Large intestine (tissue), 3 donors: ENCODE data around the gene CNTNAP2. TPM values are rescaled to one million over a fixed set of nuclear protein-coding genes. Genes with fewer than 3 reads are reported as not detected.
"Not testable (repeated sequence)": the region's sequence is repeated elsewhere in the genome, so short reads cannot be mapped to it uniquely, and the experiment has no call there.

ENCODE experiments used
- DNase-seq, 2 donors: peaks; one replicate each; pipeline versions ENCODE4 v3.0.0 to v3.0.0-alpha.2; 2013
- H3K27ac ChIP-seq: one replicate; pipeline ENCODE4 v1.5.1; 2013; ENCODE audit warnings: low read length
- H3K27me3 ChIP-seq: 2 replicates; pipeline ENCODE4 v1.6.1; 2013; ENCODE audit warnings: low read length; ENCODE audit not compliant: control insufficient read depth, insufficient read depth
- H3K36me3 ChIP-seq: 2 replicates; pipeline ENCODE4 v1.6.1; 2013; ENCODE audit warnings: low read length; ENCODE audit not compliant: control insufficient read depth, insufficient read depth
- H3K4me1 ChIP-seq: one replicate; pipeline ENCODE4 v1.6.1; 2013; ENCODE audit warnings: low read length; ENCODE audit not compliant: control insufficient read depth, insufficient read depth
- H3K4me3 ChIP-seq: one replicate; pipeline ENCODE4 v1.5.1; 2013; ENCODE audit warnings: low read length
- H3K9me3 ChIP-seq: one replicate; pipeline ENCODE4 v1.6.1; 2013; ENCODE audit warnings: mild to moderate bottlenecking, low read depth, low read length, moderate library complexity; ENCODE audit not compliant: control insufficient read depth
- WGBS: methylation state at CpG from one replicate; pipeline ENCODE4 v1.1.5; 2013; ENCODE audit warnings: low lambda C conversion rate; ENCODE audit not compliant: insufficient coverage; 5-methylcytosine and 5-hydroxymethylcytosine counted together
- polyA plus RNA-seq: library from polyadenylated mRNA; unstranded; fragments of 120-200 nt; gene quantifications from one replicate; pipeline ENCODE4 v1.2.1, GENCODE V29; 2013

CNTNAP2 gene
- polyA plus RNA-seq, 1 donor, result 12.9 TPM

DNA sequence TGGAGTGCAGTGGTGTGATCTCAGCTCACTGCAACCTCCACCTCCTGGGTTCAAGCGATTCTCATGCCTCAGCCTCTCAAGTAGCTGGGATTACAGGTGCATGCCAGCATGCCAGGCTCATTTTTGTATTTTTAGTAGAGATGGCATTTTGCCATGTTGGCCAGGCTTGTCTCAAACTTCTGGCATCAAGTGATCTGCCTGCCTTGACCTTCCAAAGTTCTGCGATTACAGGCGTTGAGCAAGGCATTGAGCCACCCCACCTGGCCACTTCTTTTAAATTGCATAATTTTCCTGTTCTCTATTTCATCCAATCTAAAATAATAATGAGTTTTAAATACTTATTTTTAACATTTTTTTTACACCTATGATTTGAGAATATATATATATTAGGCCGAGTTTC lies 1961.5 kb downstream of the CNTNAP2 start:
- not testable (repeated sequence) for H3K4me3 ChIP-seq, H3K27me3 ChIP-seq, H3K27ac ChIP-seq, H3K9me3 ChIP-seq, H3K4me1 ChIP-seq, DNase-seq, H3K36me3 ChIP-seq
- 100% methylated on average over 1 of the region's 4 CpGs for WGBS

DNA sequence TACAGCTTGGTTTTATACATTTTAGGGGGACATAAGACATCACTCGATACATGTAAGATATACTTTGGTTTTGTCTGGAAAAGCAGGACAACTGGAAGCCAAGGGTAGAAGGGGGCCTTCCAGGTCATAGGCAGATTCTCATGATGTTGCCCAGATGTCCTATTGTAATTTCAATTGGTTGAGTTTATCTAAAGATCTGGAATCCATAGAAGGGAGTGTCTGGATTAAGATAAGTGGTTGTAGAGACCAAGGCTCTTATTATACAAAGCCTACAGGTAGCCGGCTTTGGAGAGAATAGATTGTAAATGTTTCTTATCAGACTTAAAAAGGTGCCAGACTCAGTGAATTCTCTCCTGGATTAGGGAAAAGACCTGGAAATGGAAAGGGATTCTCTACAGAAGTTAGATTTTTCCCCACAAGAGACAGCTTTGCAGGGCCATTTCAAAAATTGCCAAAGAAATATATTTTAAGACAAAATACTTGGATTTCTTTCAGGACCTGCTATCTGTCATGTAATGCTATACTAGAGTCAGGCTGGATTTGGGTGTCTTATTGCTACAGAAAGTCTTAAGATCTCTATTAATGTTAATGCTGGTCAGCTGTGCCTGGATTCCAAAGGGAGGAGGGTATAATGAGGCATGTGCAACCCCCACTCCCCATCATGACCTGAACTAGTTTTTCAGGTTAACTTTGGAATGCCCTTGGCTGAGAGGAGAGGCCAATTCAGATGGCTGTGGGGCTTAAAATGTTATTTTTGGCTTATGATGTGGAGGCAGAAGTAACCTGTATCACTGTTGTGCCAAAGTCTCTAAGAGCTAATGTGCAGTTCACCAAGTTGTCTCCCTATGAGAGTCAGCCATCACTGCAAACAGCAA lies 1962.8 kb downstream of the CNTNAP2 start:
- WGBS, result no CpG with 5 or more reads among the region's 2 CpGs
- DNase-seq, result no peak
- no peaks in the 10 kb centered on the region for H3K27me3 ChIP-seq

DNA sequence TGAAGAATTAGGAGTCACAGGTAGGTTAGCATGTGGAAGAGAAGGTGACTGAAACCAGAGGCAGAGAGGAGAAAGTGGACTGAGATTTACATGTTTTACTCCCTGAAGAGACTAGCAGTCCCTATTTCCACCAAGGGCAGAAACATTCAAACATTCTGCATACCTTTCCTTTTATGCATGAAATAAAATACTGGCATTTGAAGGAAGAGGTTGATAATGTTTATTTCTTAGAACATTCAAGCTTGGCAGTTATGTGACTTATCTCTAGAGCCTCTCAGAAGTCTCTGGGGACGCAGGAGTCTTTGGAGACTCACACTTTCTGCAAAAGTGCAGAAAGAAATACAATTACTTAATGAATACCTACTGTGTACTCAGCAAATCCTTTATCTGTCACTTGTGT lies 1966.8 kb downstream of the CNTNAP2 start:
- no peak for DNase-seq

More for the DNA sequence above, 1962.8 kb downstream of the CNTNAP2 start:
- Histone ChIP-seq H3K4me1 (no peaks in the 10 kb centered on the region), H3K27ac (no peak overlapping the region), H3K9me3 (no peaks in the 10 kb centered on the region), H3K4me3 (no peak overlapping the region), H3K36me3 (no peaks in the 10 kb centered on the region)

DNA sequence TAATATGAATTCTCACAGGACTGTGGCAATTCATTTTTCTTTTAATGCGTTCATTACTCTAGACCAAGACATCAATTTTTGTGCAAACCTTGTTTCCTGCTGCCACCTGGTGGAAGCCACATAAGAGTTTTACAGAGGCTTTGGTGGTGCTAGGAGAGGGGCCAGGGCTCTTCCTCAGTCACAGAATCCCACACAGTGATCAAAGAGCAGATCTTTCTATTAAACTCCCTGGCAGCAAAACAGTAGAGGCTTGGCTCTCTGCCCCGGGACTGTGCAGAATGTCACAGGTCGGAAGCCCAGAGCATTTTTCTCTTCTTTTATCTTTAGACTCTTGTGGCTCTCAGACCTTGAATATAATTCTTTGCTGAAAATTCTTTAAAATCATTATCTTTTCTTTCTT lies 1967.5 kb downstream of the CNTNAP2 start:
- no peak overlapping the region for H3K4me3 ChIP-seq
- no peak overlapping the region for H3K27ac ChIP-seq
- no peaks in the 10 kb centered on the region for H3K27me3 ChIP-seq
- no peaks in the 10 kb centered on the region for H3K4me1 ChIP-seq
- peak; percentile 37 to 48 for DNase-seq
- H3K9me3 ChIP-seq, result no peaks in the 10 kb centered on the region
- no peaks in the 10 kb centered on the region for H3K36me3 ChIP-seq
- 25% methylated on average over 1 of the region's 3 CpGs for WGBS

More for the DNA sequence above, 1966.8 kb downstream of the CNTNAP2 start:
- no peaks in the 10 kb centered on the region for H3K36me3 ChIP-seq
- no peaks in the 10 kb centered on the region for H3K27me3 ChIP-seq
- WGBS, result no CpG with 5 or more reads among the region's 1 CpG
- no peak overlapping the region for H3K27ac ChIP-seq
- no peak overlapping the region for H3K4me3 ChIP-seq
- no peaks in the 10 kb centered on the region for H3K9me3 ChIP-seq
- no peaks in the 10 kb centered on the region for H3K4me1 ChIP-seq

GRCh38 chr7:148091882-148092281 lies 1975.3 kb downstream of the CNTNAP2 start:
- H3K27ac ChIP-seq, result no peak overlapping the region
- 75% methylated on average over 1 of the region's 4 CpGs for WGBS
- no peak for DNase-seq
- no peaks in the 10 kb centered on the region for H3K27me3 ChIP-seq
- no peak overlapping the region for H3K4me3 ChIP-seq
- no peaks in the 10 kb centered on the region for H3K9me3 ChIP-seq
- no peaks in the 10 kb centered on the region for H3K36me3 ChIP-seq
- H3K4me1 ChIP-seq, result no peaks in the 10 kb centered on the region

DNA sequence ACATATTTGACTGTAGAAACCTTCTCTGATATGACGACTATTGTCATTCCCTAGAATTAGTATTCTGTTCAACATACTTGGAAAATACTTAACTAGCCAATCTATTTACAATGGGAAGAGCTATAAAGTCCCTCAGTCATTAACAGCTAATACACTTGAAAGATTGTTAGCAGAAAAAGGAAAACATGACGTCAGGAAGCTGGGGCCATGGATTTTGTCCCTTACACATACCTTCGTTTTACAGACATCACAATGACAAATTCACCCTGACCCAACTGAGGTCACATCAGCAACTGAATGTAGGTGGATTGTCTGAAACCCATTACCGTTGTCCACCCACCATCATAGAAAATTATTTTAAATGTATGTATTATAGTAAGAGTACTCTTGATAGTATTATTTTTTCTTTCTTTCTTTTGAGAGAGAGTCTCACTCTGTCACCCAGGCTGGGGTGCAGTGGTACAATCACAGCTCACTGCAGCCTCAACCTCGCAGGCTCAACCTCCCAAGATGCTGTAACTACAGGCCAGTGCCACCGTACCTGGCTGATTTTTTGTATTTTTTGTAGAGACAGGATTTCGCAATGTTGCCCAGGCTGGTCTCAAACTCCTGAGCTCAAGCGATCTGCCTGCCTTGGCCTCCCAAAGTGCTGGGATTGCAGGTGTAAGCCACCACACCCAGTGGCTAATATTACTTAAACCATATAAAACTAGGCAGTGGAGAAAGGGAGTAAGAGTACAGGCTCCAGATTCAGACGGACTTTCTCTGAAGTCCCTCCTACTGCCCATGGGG lies 1977.0 kb downstream of the CNTNAP2 start:
- no peak overlapping the region for H3K27ac ChIP-seq
- H3K36me3 ChIP-seq, result no peaks in the 10 kb centered on the region
- H3K27me3 ChIP-seq, result no peaks in the 10 kb centered on the region
- H3K4me3 ChIP-seq, result no peak overlapping the region
- H3K9me3 ChIP-seq, result no peaks in the 10 kb centered on the region
- WGBS, result 29% methylated on average over 1 of the region's 9 CpGs
- H3K4me1 ChIP-seq, result no peaks in the 10 kb centered on the region
- peak in 1 of 2 donors; percentile 72 for DNase-seq

GRCh38 chr7:148095066-148095465 lies 1978.5 kb downstream of the CNTNAP2 start:
- 55% methylated on average over 2 of the region's 8 CpGs for WGBS
- H3K27ac ChIP-seq, result no peak overlapping the region
- H3K9me3 ChIP-seq, result no peaks in the 10 kb centered on the region
- H3K27me3 ChIP-seq, result no peaks in the 10 kb centered on the region
- no peak overlapping the region for H3K4me3 ChIP-seq
- no peaks in the 10 kb centered on the region for H3K36me3 ChIP-seq
- DNase-seq, result no peak
- no peaks in the 10 kb centered on the region for H3K4me1 ChIP-seq

DNA sequence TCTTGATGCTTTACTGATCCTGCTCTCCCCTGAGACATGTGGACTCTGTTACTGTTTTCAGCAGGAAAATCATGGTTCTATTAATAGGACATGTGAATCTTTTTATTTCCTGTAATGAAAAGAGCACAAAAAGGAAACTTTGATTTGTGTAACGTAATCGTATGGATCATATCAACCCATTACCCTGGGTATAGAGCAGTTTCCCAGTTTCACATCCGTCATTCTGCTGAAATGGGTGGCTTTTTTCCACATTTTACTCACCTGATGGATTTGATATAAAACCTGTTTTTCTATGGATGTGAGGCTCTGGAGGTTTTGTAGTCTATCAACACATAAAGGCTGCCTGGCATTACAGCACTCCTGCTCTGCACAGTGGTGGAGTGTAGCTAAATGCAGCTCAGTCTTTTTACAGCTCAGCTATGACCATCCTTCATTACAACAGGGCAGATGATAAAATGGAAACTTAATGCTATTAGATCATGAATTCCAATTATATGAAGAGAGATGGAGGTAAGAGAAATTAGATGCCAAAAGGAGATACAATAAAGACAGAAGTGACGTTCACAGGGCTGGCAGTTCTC lies 1987.6 kb downstream of the CNTNAP2 start:
- WGBS, result no CpG with 5 or more reads among the region's 4 CpGs
- H3K4me1 ChIP-seq, result no peaks in the 10 kb centered on the region
- no peaks in the 10 kb centered on the region for H3K9me3 ChIP-seq
- H3K27ac ChIP-seq, result no peak overlapping the region
- no peak for DNase-seq
- no peaks in the 10 kb centered on the region for H3K36me3 ChIP-seq
- H3K4me3 ChIP-seq, result no peak overlapping the region
- H3K27me3 ChIP-seq, result no peaks in the 10 kb centered on the region

DNA sequence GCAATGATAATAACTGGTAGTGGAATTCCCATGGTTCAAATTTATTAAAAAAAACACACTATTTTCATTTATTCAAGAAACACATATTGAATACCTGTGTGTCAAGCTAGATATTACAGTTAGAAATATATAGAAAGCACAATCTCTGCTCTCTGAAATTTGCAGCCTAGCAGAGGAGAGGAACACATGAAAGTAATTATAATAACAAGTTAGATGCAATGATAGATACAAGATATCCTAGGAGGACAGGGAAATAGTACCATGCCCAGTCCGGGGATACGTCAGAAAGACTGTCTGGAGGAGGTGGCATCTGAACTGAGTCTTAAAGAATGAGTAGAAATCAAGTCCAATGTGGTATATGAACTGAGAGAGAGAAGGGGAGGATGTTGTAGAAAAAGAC lies 1988.3 kb downstream of the CNTNAP2 start:
- no CpG with 5 or more reads among the region's 2 CpGs for WGBS
- peaks cover under 1% of the 10 kb centered on the region for H3K4me1 ChIP-seq
- H3K9me3 ChIP-seq, result no peaks in the 10 kb centered on the region

GRCh38 chr7:148105853-148106252 lies 1989.3 kb downstream of the CNTNAP2 start:
- H3K4me3 ChIP-seq, result no peak overlapping the region
- DNase-seq, result no peak
- H3K9me3 ChIP-seq, result no peaks in the 10 kb centered on the region
- H3K4me1 ChIP-seq, result peaks cover 7% of the 10 kb centered on the region
- H3K27me3 ChIP-seq, result no peaks in the 10 kb centered on the region
- H3K27ac ChIP-seq, result no peak overlapping the region
- no peaks in the 10 kb centered on the region for H3K36me3 ChIP-seq
- WGBS, result no CpG with 5 or more reads among the region's 1 CpG

More for the DNA sequence above, 1988.3 kb downstream of the CNTNAP2 start:
- no peak for DNase-seq
- no peak overlapping the region for H3K27ac ChIP-seq
- H3K36me3 ChIP-seq, result no peaks in the 10 kb centered on the region
- H3K4me3 ChIP-seq, result no peak overlapping the region
- no peaks in the 10 kb centered on the region for H3K27me3 ChIP-seq
